Fibroblast of gingiva (primary cell): ENCODE results near the gene OVAAL.

Experiments
- DNase-seq: peaks from one replicate; pipeline ENCODE4 v3.0.0-alpha.2; 2011; ENCODE audit warnings: low read depth

Gene OVAAL

DNA sequence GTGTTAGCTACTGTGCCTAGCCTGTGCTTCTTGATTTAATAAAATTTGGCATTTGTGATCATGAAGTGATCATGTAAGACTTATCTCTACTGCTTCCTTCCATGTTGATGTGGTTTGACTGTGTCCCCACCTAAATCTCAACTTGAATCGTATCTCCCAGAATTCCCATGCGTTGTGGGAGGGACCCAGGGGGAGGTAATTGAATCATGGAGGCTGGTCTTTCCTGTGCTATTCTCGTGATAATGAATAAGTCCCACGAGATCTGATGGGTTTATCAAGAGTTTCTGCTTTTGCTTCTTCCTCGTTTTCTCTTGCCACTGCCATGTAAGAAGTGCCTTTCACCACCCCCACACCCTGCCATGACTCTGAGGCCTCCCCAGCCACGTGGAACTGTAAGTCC, at the start of gene OVAAL:
Gene OVAAL, plus strand, starts transcription at position 301 of the 400 bp plus-strand sequence.
- no peak for DNase-seq

DNA sequence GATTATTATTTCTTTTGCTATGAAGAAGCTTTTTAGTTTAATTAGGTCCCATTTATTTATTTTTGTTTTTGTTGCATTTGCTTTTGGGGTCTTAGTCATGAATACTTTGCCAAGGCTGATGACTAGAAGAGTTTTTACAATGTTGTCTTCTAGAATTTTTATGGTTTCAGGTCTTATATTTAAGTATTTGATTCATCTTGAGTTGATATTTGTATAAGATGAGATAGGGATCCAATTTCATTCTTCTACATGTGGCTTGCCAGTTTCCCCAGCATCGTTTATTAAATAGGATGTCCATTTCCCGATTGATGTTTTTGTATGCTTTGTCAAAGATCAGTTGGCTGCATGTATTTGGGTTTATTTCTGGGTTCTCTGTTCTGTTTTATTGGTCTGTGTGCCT, 47.9 kb upstream of the OVAAL start:
- no peak for DNase-seq

DNA sequence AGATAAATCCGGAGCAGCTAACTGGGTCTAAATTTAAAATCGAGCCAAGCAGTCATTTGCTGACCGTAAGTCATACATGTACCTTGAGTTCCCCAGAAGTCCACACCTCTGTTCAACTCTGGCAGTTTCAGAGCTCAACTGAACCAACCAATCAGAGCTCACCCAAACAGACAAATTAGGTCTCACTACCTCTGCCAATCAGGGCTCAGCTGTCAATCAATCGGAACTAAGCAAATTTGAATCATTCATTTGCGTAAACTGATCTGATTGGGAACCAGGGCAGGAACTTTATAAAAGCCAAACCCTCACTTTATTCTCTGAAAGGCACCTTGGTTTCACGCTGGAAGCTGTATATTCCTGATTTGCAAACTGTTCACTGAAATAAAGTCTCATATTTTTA, 45.2 kb upstream of the OVAAL start:
- no peak for DNase-seq

DNA sequence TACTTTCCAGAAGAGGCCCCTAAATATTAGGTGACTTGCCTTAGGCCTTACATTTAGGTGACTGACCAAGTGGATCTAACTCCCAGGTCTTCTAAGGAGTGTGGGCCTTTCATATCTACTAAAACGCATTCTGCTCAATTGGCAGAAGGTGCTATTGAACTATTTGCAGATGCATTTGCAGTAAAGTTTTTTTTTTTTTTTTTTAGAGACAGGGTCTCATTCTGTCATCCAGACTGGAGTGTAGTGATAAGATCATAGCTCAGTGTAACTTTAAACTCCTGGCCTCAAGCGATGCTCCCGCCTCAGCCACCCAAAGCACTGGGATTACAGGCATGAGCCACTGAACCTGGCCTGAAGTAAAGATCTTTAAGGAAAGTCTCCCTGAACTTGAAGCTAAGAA, 43.4 kb upstream of the OVAAL start:
- no peak for DNase-seq

DNA sequence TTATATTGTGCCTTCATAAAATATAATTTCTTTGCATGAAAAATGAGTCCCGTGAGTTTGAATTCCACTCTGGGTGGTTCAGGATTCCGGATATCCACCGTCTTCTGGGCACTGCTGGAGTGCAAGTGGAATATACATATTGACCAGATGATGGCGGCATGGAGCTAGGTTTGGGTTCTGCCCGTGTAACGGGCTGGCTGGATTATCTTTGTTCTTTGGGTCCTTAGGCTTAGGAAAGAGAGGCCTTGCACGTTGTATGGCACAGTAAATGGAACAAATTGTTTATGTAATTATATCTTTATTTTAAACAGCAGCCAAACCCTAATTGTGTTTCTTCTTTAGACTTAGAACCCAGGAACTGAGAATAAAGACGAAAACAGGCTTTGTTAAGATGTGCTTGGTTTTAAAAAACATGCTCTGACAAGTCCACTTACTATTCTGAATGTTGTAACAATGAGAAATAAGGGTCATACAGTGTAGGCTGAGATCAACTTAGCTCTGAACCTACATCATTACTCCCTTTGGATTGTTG, 42.8 kb upstream of the OVAAL start:
- DNase-seq: peak; percentile 70

DNA sequence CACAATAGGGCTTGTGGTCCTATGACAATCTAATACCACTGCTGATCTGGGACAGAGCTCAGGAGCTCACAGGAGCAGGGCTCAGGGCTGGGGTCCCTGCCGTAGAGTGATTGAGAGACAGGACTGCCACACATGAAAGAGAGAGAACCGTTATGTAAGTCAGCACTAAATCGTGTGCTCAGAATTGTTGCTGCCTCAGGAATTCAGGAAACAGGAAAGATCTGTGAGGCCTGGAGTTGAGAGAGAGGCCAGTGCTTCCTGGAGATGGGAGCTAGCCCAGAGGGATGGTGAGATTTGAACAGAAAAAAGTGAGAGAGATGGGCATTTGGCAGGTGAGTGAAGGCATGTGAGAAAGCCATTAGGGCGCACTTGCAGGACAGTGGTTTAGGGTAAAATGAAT, 38.9 kb upstream of the OVAAL start:
- no peak for DNase-seq

DNA sequence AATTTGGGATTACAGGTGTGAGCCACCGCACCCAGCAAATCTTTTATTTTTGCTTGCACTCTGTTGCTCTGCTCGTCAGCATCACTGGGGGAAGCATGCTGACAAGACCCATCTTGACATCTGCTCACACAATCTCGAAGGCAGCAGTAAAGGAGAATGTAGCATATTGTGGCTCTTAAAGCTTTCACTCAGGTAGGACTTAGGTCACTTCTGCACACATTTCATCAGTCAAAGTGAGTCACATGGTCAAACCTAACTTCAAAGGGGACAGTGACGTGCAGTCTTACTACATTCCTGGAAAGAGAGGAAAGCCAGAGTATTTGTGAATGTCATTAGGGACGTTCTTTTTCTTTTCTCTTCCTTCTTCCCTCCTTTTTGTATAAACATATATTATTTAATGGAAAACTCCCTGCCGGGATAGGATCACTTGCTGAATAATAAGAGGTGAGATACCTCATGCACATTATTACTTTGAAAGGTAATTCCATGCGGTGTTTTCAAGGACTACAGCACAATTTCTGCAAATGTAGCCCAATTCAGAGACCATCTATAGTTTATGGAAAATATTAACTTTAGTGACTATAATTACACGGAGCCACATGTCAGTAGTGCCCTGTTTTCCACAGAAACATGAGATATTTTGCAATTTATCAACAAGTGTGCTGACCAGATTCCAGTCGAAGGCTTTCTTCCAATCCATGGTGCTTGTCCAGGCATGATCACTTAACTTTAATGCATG, 37.1 kb upstream of the OVAAL start:
- peak; percentile 12 for DNase-seq

DNA sequence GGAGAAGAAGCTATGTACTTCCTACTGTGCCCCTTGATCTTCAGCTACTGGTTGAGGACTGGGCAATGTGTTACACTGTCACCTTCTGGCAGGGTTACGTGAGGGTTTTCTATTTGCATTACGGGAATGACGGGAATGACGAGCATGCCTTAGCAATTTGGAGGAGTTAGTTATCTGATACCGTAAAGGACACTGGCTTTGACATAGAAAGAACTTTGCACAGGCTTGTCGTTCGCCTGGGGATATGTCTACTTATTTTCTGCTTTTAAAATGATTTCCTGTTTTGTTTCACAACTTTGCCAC, 36.6 kb upstream of the OVAAL start:
- DNase-seq: peak; percentile 62

DNA sequence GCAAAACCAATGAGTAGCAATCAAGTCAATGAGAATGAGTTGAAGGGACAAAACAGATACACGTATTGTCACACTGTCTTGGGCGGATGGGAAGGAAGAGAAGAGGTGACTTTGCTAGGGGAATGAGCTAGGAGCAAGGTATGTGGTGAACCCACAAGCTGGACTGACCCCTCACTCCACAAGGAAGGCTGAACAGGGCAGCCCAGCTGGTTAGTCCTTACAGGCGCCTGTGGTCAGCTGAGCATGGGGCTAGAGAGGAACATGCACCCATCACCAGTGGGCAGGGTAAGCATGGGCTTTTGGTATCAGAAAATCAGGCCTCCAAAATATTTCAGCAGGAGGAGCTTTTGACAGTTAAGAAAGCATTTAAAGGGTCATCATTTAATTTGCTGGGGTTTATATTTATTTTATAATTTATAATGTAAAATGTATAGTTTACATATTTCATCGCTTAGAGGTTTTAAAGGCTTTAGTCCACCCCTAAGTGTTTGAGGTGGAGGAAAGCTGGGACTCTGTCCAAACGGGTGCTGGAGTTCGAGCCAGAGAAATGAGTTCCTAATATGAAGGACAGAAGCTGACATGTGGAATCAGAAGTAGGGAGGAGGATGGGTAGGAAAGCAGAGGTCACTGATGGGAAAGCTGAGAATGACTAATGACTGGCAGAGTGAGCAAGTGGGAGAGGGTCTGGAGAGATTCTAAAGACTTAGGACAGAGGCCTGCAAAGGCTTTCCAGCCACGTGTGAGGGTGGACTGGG, 34.4 kb upstream of the OVAAL start:
- DNase-seq: no peak

DNA sequence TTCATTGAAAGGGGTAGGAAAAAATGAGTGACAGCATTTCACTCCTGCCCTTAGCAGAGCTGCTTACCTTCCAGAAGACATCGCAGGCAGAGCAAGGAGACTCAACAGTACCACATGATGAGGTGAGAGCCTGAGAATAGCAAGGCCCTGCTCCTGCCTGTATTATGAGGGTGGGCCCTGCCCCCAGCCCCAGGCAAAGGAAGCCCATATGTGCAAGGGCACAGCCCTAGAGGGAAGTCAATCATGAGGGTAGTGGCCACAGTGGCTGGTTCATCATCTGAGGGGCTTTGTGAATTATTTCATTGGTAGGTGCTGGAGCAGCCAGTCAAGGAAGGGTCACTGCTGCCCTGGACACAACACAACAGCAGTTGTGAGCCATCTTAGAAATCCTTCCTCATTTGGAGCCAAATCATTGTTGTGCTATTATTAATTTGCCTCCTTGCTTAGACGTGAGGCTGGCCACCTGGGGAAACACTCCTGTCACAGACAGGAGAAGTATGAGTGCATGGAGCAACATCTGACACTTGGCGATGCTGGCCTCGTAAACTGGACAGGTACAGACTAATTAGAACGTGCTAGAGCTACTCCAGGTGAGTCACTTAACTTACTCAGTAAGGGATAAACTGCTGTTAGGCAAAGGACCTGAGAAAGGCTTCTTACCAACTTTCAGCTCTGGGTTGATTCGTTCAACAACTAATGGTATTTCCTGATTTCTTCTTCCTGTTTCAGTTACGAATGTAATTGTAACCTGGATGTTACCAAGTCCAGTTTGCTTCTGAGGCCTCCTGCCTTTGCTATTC, 33.6 kb upstream of the OVAAL start:
- no peak for DNase-seq

DNA sequence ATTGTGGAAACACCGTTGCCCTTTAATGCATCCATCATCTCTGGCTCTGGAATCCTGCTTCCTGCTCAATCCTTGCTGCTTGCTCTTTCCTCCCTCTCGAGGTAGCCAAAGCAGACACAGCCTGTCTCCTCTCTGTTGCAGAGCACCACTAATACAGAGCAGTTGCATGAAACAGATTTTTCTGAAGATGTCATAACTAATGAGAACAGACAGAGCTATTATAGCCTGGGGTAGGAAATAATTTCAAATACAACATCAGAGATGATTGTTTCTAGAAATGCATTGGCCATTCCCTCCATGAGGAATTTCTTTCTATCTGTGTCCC, 33.1 kb upstream of the OVAAL start:
- no peak for DNase-seq

DNA sequence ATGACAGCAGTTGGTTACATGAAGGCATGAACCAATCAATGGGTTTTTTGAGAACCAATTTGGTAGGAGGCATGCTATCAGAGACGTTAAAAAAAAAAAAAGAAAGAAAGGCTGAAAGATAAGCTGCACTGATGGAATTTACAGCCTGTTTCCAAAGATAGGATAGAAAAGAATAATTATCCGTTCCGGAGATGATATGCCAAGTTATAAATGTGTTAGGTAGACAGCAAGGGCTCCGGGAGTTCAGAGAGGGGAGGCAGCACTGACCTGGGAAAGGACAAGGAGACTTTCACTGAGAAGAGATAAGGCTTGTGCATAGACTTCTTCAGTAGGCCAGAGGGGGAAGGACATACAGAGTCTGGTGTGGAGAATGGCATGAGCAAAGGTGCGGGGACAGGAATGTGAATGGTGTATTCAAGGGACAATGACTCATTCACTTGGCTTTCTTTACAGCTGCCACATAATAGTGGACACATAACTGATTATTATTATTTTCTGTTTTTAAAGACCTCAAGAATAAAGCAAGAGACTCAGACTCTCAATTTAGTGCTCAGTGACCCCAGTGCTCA, 31.6 kb upstream of the OVAAL start:
- no peak for DNase-seq

DNA sequence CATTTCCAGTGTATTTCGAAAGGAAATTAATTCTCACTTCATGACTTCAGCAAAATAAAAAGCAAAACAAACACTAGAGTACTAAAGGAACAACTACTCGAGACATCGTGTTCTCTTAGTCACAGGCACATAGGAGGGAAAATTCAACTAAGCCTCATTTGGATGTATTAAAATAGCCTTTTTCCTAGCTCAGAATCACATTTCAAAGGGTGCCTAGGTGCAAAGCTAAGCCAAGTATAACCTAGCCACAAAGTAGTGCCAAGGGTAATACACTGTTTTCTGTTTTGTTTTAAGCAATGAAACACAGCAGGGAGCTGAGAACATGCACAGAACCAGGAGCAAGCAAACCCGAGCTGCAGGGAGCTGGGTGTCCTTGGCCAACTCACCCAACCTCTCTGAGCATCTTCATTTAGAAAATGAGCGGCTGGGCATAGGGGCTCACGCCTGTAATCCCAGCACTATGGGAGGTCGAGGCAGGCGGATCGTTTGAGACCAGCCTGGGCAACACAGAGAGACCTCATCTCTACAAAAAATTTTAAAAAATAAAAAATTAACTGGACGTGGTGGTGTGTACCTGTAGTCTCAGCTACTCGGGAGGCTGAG, 29.8 kb upstream of the OVAAL start:
- DNase-seq: peak; percentile 19

DNA sequence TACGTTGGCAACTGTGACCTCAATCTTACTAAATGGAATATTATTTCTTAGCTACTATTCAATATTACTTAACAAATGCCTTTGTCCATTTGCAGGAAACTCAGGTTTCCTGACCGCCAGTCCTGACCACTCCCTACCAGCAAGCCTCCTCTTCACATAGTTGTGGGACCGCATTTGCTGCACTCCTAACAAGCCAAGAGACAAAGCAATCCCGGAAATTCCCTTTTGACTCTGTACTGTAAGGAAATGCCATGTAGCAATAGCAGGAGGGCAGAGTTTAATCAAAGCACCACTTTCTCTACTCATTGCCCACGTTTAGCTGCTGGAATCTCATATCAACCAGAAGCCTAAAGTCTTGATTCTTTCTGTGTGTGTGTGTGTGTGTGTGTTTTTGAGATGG, 28.3 kb upstream of the OVAAL start:
- peak; percentile 90 for DNase-seq

DNA sequence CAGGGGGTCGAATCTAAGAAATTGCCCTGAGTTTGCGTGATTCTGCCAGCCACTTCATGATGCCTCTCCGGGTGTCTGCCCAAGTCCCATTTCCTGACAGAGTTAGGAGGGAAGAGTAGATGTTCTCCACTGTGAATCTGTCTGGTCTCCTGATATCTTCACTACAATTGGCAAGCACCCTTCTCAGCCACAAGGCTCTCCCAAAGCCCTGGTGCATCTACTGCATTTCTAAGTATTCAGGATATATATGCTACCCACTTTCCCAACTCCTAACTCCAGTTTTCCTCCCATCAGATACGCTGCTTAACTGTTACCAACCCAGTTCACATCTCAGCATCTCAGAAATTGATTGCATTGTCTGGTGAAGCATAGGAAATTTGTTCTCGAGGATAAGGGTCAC, 25.9 kb upstream of the OVAAL start:
- no peak for DNase-seq

DNA sequence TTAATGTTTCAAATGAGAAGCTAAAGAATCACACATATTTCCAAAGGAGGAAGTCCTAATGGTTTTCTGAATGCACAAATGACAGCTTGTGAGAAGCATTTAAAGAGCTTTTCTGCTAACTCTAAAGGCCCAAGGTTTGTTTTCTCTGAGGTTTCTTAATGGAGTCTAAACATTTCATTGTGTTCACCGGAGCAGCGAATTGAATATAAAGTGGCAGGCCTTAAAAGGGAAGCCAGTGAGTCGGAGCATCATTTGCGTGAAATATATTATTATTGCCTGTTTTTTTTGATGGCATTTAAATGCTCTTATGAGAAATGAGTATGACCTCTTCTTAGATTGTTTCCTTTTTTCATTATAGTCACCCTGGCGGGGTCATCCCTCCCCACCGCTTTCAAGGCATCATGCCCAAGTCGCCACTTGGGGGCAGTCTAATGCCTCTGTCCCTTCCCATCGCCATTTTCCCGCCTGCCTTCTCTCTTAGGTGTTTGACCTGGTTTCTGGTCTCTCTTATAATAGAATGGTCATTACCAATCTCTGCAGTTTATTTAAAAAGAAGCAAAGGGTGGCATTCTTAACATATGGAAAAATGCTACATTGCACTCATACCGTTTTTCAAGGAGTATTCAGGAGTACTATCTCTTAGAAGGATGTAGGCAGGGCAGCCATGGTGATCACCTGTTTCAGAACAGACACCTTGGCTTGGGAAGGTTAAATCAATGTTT, 25.3 kb upstream of the OVAAL start:
- peak; percentile 31 for DNase-seq

DNA sequence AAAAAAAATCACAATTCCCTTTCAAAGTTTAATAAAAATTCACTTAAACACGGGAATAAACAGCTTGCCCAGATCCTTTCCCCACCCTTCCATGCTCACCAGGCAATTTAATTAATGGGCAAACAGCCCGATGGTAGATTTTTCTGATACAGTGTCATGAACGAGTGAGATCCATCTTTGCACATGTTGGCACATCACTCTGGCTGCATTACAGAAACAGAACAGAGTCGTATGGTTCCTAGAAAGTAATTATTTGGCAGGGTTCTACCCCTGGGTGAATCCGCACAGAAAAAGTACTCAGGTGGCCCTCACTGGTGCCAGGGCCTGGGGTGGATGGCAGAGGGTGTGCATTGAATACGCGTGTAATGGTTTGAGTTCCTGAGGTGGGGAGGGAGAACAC, 24.6 kb upstream of the OVAAL start:
- DNase-seq: peak; percentile 30

DNA sequence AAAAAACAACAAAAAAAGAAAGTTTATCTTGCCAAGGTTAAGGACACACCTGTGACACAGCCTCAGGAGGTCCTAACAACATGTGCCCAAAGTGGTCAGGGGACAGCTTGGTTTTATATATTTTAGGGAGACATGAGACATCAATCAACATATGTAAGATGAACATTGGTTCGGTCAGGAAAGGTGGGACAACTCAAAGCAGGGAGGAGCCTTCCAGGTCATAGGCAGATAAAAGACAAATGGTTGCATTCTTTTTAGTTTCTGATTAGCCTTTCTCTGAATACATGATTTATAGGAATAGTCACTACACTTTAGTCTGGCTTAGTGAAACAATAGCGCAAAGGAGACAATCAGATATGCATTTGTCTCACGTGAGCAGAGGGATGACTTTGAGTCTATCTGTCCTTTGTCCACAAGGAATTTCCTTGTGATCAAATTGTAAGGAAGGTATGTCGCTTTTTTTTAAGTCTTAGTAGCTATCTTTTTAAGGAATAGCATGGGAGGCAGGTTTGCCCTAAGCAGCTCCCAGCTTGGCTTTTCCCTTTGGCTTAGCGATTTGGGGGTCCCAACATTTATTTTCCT, 23.3 kb upstream of the OVAAL start:
- no peak for DNase-seq

DNA sequence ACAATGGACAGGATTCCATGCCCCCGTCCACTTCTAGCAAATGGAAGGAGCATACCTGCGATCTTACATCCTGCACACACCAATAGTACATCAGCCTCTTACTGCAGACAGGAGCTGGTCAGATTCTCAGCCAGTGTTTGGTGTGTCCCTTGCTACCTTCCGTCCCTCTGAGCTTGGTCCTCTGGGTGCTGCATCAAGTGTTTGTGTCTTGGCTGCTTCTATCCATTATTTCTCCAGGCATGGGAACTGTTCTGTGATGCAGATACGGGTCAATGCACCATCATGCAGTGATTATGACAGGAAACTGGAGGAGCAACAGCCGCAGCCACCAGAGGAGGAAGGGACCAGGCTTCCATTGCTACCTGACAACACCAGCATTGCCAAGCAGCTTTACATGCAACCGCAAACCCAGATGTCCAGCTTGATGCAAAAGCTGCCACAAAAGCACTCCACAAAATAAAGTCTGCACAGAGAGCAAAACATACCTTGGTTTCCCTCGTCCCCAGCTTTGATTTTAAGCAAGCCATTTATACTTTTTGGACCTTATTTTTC, 21.9 kb upstream of the OVAAL start:
- no peak for DNase-seq

DNA sequence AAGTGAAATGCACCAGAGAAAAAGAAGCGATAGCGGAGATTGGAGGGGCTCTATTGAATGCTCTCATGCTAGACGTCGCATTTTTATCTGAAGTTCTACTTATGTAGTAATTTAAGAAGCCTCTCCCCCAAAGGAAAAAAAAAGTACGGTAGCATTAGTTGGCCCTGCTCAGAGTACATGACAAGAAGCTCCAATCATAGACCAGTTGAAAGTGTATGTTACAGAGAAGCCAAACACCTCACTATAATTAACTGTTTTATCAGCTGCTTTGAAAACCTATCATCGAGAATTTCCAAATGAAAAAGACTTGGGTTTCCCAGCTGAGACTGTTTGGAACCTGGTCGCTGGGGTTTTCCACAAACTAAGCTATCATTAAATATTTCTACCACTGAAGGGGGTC, 19.6 kb upstream of the OVAAL start:
- DNase-seq: no peak
